Epithelial cell of proximal tubule (primary cell): Measurements from ENCODE around the gene MRFAP1L1. TPM values are rescaled to one million over a fixed set of nuclear protein-coding genes. Genes with fewer than 3 reads are reported as not detected.

Experiments used
- DNase-seq: peaks from one replicate; pipeline ENCODE4 v3.0.0-alpha.2; 2011; ENCODE audit warnings: low read depth
- H3K4me3 ChIP-seq: 2 replicates; pipeline ENCODE4 v1.5.1; 2011; ENCODE audit warnings: low read depth, mild to moderate bottlenecking, low read length
- total RNA-seq: library from RNA; depleted of rRNA; stranded (reverse); fragments of >200 nt; gene quantifications from 2 replicates; pipeline ENCODE4 v1.2.3, GENCODE V29; 2015
- TF ChIP-seq, protein P1 (sequence below): conservative IDR thresholded peaks from 2 replicates; pipeline ENCODE4 v1.5.1; 2012; ENCODE audit warnings: low read depth, mild to moderate bottlenecking, low read length

Gene MRFAP1L1
- total RNA-seq, 1 donor from 2014 or later: 49.1 TPM

DNA sequence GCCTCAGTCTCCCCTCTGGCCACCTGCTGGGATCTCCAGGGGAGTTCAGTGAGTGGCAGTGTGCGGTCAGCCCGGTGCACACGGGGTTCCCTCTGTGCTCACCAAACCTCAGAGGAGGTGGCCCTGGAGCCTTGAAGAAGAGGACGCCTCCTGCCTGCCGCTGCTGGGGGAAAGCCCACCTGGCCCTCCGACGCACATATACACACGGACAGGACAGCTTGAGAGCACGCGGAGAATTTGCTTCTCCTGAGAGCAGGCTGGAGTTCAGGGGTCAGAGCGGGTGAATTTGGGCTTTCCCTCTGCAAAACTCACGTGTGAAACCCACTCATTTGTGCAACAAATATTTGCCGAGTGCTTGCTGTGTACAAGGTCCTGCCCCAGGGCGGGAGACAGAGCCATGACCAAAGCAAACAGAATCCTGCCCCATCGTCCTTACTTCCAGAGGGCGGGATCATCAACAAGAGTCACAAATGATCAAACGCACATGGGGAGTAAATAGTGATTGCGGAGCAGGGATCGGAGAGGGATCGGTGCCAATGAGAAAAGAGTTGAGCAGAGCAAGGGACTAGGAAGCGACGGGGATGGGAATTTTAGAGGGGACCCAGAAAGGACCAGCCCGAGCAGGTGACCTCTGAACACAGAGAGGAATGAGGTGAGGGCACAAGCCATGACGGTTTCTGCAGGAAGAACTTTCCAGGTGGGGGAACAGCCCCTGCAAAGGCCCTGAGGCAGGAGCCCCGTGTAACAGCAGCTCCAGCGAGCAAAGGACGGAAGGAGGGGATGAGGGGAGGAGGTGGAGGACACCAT is 23.9 kb upstream of the MRFAP1L1 start:
- H3K4me3 ChIP-seq: no peak overlapping the region
- TF ChIP-seq, protein P1, sequence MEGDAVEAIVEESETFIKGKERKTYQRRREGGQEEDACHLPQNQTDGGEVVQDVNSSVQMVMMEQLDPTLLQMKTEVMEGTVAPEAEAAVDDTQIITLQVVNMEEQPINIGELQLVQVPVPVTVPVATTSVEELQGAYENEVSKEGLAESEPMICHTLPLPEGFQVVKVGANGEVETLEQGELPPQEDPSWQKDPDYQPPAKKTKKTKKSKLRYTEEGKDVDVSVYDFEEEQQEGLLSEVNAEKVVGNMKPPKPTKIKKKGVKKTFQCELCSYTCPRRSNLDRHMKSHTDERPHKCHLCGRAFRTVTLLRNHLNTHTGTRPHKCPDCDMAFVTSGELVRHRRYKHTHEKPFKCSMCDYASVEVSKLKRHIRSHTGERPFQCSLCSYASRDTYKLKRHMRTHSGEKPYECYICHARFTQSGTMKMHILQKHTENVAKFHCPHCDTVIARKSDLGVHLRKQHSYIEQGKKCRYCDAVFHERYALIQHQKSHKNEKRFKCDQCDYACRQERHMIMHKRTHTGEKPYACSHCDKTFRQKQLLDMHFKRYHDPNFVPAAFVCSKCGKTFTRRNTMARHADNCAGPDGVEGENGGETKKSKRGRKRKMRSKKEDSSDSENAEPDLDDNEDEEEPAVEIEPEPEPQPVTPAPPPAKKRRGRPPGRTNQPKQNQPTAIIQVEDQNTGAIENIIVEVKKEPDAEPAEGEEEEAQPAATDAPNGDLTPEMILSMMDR: no peak
- DNase-seq: no peak

DNA sequence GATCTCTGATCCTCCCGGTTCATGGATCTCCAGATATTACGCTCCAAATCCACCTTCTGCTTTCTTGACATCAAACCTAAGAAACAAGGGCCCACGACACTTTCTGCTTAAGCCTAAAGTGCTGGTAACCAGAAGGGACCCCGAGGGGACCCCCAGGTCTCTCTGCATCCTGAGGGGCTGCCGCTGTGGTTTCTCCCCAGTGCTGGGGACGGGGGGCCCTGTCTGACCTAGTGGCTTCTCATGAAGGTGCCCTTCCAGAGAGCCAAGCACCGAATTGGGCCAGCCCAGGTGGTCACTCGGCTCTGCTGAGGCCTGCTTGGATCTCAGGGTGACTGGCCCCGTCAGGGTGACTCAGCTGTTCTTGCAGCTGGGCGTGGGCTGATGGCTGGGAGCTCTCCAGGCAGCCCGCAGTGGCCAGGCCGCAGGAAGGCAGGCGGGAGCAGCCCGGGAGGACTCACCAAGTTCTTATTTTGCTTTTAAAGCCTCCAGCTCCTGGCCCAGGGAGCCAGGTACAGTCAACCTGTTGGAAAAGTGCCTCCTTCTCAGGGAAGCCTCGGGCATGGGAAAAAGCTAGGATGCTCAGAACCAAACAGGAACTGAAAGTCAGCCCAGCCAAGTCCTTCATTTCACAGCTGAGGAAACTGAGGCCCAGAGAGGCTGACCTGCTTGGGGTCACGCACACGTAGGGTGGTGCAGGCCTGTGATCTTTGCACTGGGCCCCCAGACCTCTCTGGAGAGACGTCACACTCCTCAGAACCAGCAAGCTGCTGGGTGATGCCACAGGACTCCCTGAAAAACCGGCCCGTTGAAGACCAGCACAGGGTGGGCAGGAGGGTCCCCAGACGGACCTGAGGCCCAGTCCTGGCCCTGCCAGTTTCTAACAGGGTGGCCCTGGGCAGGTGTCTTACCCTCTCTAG is 23.0 kb upstream of the MRFAP1L1 start:
- H3K4me3 ChIP-seq: no peak overlapping the region
- no peak for DNase-seq
- TF ChIP-seq, protein P1: no peak

DNA sequence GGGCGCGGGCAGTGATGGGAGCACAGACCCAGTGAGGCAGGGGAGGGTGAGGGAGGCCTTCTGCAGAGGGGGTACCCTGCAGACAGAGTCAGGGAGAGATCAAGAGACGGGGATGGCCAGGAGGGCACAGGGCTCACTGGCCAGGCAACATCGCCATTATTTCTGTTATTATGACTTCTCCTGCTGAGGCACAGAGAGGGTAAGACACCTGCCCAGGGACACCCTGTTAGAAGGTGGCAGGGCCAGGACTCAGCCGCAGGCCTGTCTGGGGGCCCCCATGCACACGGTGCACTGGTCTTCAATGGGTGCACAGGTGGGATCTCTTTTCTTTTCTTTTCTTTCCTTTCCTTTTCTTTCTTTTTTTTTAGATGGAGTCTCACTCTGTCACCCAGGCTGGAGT is 22.1 kb upstream of the MRFAP1L1 start:
- no peak for DNase-seq
- TF ChIP-seq, protein P1: no peak

DNA sequence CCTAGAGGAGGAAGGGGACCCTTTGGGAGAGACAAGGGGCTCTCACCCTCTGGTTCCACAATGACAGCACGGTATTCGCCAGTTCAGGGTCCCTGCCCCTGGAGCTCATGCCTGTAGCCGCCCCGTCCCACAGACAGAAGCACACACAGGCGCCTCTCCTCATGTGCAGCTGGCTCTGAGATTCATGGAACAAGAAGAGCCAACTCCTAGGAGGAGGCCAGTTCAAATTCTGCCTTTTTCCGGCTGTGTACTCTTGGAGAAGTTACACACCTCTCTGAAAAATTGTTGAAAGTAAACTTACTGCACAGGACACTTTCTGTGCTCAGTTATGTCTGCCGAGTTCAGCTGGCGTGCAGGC is 21.6 kb upstream of the MRFAP1L1 start:
- DNase-seq: no peak
- no peak overlapping the region for H3K4me3 ChIP-seq
- TF ChIP-seq, protein P1: no peak

More for the DNA sequence above, 22.1 kb upstream of the MRFAP1L1 start:
- H3K4me3 ChIP-seq: no peak overlapping the region

DNA sequence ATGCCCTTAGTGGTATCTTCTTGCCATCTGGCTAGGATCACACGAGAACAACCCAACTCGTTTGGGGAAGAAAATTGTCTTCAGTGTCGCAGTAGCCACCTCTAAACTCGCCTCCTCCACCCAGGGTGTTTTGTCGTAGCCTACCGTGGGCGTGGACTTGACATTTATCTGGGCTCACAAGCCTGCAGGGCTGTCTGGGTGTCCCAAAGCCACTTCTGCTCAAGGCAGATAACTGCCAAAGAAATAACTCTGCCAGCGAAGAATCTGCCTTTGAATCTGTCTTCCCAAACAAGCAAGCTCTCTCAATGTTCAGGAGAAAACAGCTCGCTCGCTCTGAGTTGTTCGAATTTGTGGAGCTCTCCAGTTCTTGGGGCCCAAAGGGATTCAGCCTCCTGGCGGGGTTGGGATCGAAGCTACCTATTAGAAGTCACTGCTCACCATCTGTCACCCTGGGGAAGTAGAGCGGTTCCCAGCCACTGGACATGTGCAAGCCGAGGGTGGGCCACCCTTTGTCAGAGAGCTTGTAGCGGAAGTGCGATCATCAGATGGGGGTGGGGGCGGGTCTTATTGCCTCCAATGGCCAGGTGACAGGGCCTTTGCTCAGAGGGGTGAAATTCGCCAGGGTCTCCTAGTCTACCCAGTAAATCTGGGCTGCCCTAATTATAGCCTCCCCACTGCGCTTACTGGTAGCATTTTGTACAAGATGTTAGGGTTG is 21.1 kb upstream of the MRFAP1L1 start:
- TF ChIP-seq, protein P1: no peak
- H3K4me3 ChIP-seq: no peak overlapping the region
- no peak for DNase-seq

DNA sequence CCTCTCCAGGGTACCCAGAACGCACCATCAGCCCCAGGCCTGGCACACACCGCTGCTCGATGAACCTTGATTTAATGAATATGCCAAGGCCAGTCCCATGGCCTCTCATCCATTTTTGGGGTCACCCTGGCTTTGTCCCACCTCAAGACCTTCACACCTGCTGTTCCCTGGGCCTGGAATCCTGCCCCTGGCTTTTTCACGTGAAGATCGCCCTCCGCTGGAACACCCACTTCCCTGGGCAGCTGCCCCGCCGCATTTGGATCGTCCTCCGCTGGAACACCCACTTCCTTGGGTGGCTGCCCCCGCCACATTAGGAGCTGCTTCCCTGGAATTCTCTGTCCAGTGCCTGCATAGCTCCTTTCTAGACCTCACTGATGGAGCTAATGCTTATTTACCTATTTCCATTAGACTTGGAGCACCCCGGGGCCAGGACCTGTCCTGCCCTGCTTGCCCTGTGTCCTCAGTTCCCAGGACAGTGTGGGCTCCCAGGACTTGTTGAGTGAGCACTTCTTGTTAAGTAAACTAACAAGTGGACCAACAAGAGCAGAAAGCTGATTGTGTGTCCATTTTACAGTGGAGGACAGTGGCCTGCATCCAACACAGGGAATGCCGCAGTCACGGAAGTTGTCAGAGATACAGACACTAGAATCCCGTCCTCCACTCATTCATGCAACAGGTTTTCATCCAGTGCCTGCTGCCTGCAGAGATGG is 18.8 kb upstream of the MRFAP1L1 start:
- DNase-seq: no peak
- TF ChIP-seq, protein P1: no peak
- no peak overlapping the region for H3K4me3 ChIP-seq
